ENCODE measurements around the gene PPP2R5A.

PPP2R5A gene

DNA sequence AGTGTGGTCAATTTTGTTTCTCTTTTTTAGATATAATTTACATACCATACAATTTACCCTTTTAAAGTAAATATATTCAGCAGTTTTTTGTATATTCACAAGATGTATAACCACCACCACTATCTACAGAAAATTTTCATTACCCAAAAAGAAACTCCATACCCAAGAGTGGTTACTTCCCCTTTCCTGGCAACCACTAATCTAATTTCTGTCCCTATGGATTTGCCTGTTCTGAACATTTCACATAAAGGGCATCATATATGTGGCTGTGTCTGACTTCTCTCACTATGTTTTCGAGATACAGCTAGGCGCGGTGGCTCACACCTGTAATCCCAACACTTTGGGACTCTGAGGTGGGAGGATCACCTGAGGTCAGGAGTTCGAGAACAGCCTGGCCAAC is 115.8 kb downstream of the PPP2R5A start:
- Histone ChIP-seq H3K27me3 (replicated peaks; ENCODE audit: insufficient read depth, low read length) (no peaks in the 10 kb centered on the region), H3K27ac (ENCODE audit: low read length) (no peak overlapping the region), H3K4me1 (ENCODE audit: low read length) (no peaks in the 10 kb centered on the region), H3K9me3 (replicated peaks; ENCODE audit: insufficient read depth, low read length) (no peaks in the 10 kb centered on the region; the same call in 1 of the 2 replicates), H3F3A (ENCODE audit: insufficient read depth, low read length) (no peaks in the 10 kb centered on the region), H4K20me1 (ENCODE audit: insufficient read depth, low read length) (no peaks in the 10 kb centered on the region), H3K79me2 (ENCODE audit: low read length) (no peaks in the 10 kb centered on the region), H2AFZ (ENCODE audit: low read length) (no peak overlapping the region), H3K4me2 (ENCODE audit: low read depth, low read length) (no peak overlapping the region), H3K9me2 (replicated peaks; ENCODE audit: insufficient read depth, low read length) (no peaks in the 10 kb centered on the region), H3K36me3 (replicated peaks; ENCODE audit: insufficient read depth, low read length) (no peaks in the 10 kb centered on the region), H3K4me3 (ENCODE audit: low read length) (no peak overlapping the region), H3K9ac (ENCODE audit: low read length) (no peak overlapping the region)
- DNase-seq = no peak
- TF ChIP-seq, protein P1, sequence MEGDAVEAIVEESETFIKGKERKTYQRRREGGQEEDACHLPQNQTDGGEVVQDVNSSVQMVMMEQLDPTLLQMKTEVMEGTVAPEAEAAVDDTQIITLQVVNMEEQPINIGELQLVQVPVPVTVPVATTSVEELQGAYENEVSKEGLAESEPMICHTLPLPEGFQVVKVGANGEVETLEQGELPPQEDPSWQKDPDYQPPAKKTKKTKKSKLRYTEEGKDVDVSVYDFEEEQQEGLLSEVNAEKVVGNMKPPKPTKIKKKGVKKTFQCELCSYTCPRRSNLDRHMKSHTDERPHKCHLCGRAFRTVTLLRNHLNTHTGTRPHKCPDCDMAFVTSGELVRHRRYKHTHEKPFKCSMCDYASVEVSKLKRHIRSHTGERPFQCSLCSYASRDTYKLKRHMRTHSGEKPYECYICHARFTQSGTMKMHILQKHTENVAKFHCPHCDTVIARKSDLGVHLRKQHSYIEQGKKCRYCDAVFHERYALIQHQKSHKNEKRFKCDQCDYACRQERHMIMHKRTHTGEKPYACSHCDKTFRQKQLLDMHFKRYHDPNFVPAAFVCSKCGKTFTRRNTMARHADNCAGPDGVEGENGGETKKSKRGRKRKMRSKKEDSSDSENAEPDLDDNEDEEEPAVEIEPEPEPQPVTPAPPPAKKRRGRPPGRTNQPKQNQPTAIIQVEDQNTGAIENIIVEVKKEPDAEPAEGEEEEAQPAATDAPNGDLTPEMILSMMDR (IDR thresholded peaks at IDR 0.05; ENCODE audit: low read length) = no peak
- TF ChIP-seq EZH2 (optimal IDR thresholded peaks at IDR 0.05; ENCODE audit: low read depth, low read length) = no peak
- TF ChIP-seq EZH2phosphoT487 (IDR thresholded peaks at IDR 0.05; ENCODE audit: low read length) = no peak

DNA sequence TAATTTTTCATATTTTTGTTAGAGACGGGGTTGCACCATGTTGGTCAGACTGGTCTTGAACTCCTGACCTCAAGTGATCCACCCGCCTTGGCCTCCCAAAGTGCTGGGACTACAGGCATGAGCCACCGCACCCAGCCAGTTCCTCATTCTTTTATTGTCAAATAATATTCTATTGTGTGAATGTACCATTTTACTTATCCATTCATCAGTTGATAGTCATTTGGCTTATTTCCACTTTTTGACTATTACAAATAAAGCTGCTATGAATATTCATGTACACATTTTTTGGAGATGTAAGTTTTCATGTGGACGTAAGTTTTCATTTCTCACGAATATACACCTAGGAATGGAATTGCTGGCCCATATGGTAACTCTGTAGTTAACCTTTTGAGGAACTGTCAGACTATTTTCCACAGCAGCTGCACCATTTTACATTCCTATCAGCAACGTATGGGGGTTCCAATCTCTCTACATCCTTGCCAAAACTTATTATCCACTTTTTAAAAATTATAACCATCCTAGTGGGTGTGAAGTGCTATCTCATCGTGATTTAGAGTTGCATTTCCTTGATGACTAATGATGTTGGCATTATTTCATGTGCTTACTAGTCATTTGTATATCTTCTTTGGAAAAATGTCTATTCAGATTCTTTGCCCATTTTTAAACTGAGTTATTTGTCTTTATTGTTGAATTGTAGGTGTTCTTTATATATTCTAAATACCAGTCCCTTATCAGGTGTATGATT is 116.8 kb downstream of the PPP2R5A start:
- Histone ChIP-seq H3K4me2 (ENCODE audit: low read depth, low read length) (no peak overlapping the region), H3K36me3 (replicated peaks; ENCODE audit: insufficient read depth, low read length) (no peaks in the 10 kb centered on the region), H3K4me1 (ENCODE audit: low read length) (no peaks in the 10 kb centered on the region), H3K9ac (ENCODE audit: low read length) (no peak overlapping the region), H2AFZ (ENCODE audit: low read length) (no peak overlapping the region), H3K9me2 (replicated peaks; ENCODE audit: insufficient read depth, low read length) (no peaks in the 10 kb centered on the region), H3K4me3 (ENCODE audit: low read length) (no peak overlapping the region), H3F3A (ENCODE audit: insufficient read depth, low read length) (no peaks in the 10 kb centered on the region), H3K27me3 (replicated peaks; ENCODE audit: insufficient read depth, low read length) (no peaks in the 10 kb centered on the region), H3K9me3 (replicated peaks; ENCODE audit: insufficient read depth, low read length) (no peaks in the 10 kb centered on the region), H4K20me1 (ENCODE audit: insufficient read depth, low read length) (no peaks in the 10 kb centered on the region), H3K27ac (ENCODE audit: low read length) (no peak overlapping the region), H3K79me2 (ENCODE audit: low read length) (no peaks in the 10 kb centered on the region)
- TF ChIP-seq EZH2phosphoT487 (IDR thresholded peaks at IDR 0.05; ENCODE audit: low read length) = no peak
- TF ChIP-seq, protein P1 (IDR thresholded peaks at IDR 0.05; ENCODE audit: low read length) = no peak
- no peak for DNase-seq

DNA sequence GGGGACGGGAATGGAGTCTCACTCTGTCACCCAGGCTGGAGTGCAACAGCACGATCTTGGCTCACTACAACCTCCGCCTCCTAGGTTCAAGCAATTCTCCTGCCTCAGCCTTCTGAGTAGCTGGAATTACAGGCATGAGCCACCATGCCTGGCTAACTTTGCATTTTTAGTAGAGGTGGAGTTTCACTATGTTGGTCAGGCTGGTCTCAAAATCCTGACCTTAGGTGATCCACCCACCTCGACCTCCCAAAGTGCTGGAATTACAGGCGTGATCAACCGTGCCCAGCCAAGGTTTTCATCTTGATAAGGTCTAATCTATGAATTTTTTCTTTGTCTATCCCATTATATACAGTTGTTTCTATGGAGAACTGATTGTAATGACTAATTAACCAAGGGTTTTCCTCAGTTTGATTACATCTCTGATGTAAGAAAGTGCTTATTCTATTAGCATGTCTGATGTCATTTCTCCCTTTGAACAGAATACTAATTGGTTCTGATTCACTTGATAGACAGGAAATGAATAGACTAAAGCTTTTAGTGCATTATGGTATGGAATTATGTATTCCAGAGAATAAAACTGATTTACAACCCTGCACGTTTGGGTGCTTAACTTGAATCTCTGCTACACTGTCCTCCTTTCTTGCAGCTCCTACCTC is 117.6 kb downstream of the PPP2R5A start:
- no peaks in the 10 kb centered on the region for H3K36me3 ChIP-seq (replicated peaks; ENCODE audit: insufficient read depth, low read length)
- TF ChIP-seq EZH2phosphoT487 (IDR thresholded peaks at IDR 0.05; ENCODE audit: low read length) (no peak), EZH2 (optimal IDR thresholded peaks at IDR 0.05; ENCODE audit: low read depth, low read length) (no peak)
- TF ChIP-seq, protein P1 (IDR thresholded peaks at IDR 0.05; ENCODE audit: low read length) = no peak

More for the DNA sequence above, 117.6 kb downstream of the PPP2R5A start:
- Histone ChIP-seq H3K79me2 (ENCODE audit: low read length) (no peaks in the 10 kb centered on the region), H3K27me3 (replicated peaks; ENCODE audit: insufficient read depth, low read length) (no peaks in the 10 kb centered on the region), H3K4me2 (ENCODE audit: low read depth, low read length) (no peak overlapping the region), H3K27ac (ENCODE audit: low read length) (no peak overlapping the region), H3K4me1 (ENCODE audit: low read length) (no peaks in the 10 kb centered on the region), H2AFZ (ENCODE audit: low read length) (no peak overlapping the region), H3K9me3 (replicated peaks; ENCODE audit: insufficient read depth, low read length) (no peaks in the 10 kb centered on the region), H3F3A (ENCODE audit: insufficient read depth, low read length) (no peaks in the 10 kb centered on the region), H3K9ac (ENCODE audit: low read length) (no peak overlapping the region), H4K20me1 (ENCODE audit: insufficient read depth, low read length) (no peaks in the 10 kb centered on the region), H3K4me3 (ENCODE audit: low read length) (no peak overlapping the region), H3K9me2 (replicated peaks; ENCODE audit: insufficient read depth, low read length) (no peaks in the 10 kb centered on the region)
- DNase-seq = no peak
